Tibial artery (tissue), 4 donors: ENCODE results near the gene PLEKHG7.

Experiments
- DNase-seq, 2 donors: peaks; one replicate each; pipeline ENCODE4 v3.0.0-alpha.2; 2019
- H3K27ac ChIP-seq, 2 donors: fragments of 200-600 bp; sonication (generic) in 1 of 2; 1 replicate in 1 of 2; 2 replicates in 1 of 2; pipeline ENCODE4 v1.5.1; 2018 to 2019; ENCODE audit warnings: mild to moderate bottlenecking in 1 of 2
- H3K27me3 ChIP-seq, 2 donors: fragments of 200-600 bp; sonication (generic) in 1 of 2; one replicate each; pipeline versions ENCODE4 v1.5.1 to v1.6.0; 2016 to 2019
- H3K36me3 ChIP-seq, 3 donors: fragments of 200-600 bp; sonication (generic) in 2 of 3; one replicate each; pipeline ENCODE4 v1.5.1; 2016 to 2019; ENCODE audit warnings: mild to moderate bottlenecking in 2 of 3
- H3K4me1 ChIP-seq, 4 donors: fragments of 200-600 bp; sonication (generic) in 2 of 4; 1 replicate in 3 of 4; 2 replicates in 1 of 4; pipeline ENCODE4 v1.5.1; 2016 to 2019
- H3K4me3 ChIP-seq, 2 donors: fragments of 200-600 bp; sonication (generic) in 1 of 2; 1 replicate in 1 of 2; 2 replicates in 1 of 2; pipeline ENCODE4 v1.5.1; 2018 to 2019; ENCODE audit warnings: mild to moderate bottlenecking in 2 of 2
- H3K9me3 ChIP-seq, 3 donors: fragments of 200-600 bp; sonication (generic) in 1 of 3; one replicate each; pipeline ENCODE4 v1.5.1; 2016 to 2019
- intact Hi-C: fragments of 100-400 bp; cut with DNase I; formaldehyde crosslinking; loops from one replicate; pipeline ENCODE4 v1.15.0; 2023; ENCODE audit warnings: low total_unique reads
- TF ChIP-seq, protein P1 (sequence below), 2 experiments: fragments of 200-600 bp in 1 of 2; fragments of 450-650 bp in 1 of 2; IDR thresholded peaks; one replicate each; pipeline ENCODE4 v1.5.1; 2017 to 2019; ENCODE audit warnings: antibody characterized with exemption in 2 of 2, mild to moderate bottlenecking in 1 of 2, moderate library complexity in 1 of 2

Gene PLEKHG7

DNA sequence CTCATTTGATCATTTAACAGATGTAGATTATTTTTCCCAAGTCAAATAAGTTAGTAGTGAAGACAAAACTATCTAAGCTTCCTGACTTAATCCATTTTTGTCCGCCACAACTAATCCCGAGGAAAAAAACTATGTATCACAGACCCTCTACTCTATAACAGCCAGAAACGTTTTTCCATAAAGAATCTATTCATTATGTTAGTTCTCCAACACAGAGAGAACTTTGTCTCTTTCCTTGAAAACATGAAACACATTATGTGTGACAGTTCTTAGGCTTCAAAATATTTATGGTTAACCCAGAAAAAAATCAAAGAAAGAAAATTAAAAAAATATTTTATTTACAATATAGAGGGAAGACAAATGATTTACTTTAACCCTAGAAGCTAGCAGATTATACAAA, 100.1 kb downstream of the PLEKHG7 start:
- peaks cover 44 to 53% (median 44%) of the 10 kb centered on the region in 3 donors for H3K36me3 ChIP-seq
- TF ChIP-seq, protein P1, sequence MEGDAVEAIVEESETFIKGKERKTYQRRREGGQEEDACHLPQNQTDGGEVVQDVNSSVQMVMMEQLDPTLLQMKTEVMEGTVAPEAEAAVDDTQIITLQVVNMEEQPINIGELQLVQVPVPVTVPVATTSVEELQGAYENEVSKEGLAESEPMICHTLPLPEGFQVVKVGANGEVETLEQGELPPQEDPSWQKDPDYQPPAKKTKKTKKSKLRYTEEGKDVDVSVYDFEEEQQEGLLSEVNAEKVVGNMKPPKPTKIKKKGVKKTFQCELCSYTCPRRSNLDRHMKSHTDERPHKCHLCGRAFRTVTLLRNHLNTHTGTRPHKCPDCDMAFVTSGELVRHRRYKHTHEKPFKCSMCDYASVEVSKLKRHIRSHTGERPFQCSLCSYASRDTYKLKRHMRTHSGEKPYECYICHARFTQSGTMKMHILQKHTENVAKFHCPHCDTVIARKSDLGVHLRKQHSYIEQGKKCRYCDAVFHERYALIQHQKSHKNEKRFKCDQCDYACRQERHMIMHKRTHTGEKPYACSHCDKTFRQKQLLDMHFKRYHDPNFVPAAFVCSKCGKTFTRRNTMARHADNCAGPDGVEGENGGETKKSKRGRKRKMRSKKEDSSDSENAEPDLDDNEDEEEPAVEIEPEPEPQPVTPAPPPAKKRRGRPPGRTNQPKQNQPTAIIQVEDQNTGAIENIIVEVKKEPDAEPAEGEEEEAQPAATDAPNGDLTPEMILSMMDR (IDR thresholded peaks at IDR 0.05): no peak
- H3K27me3 ChIP-seq: no peaks in the 10 kb centered on the region
- no peak overlapping the region for H3K4me3 ChIP-seq
- H3K27ac ChIP-seq: no peak overlapping the region
- no peak for DNase-seq
- H3K9me3 ChIP-seq: peaks cover 0 to 4% (median 0%) of the 10 kb centered on the region in 3 donors
- no peaks in the 10 kb centered on the region for H3K4me1 ChIP-seq
- intact Hi-C loops: no loop called here

DNA sequence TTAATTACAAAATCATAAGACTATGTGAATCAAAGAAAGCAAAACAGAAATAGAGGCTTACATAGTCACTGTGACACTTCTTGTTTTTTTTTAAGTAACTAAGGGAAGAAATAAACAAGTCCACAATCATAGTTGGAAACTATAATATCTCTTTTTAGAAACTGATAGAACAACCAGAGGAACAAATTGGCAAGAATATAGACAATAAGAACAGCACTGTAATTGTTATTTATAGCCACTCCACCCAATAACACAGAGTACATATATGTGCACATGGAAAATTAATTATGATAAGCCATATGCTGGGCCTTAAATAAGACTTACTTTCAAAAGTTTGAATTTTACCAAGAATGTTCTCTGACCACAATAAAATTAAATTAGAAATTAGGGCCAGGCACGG, 101.1 kb downstream of the PLEKHG7 start:
- Histone ChIP-seq H3K27ac (no peak overlapping the region), H3K27me3 (no peaks in the 10 kb centered on the region), H3K9me3 (peaks cover 0 to 4% (median 0%) of the 10 kb centered on the region in 3 donors), H3K36me3 (peaks cover 35 to 54% (median 40%) of the 10 kb centered on the region in 3 donors), H3K4me3 (no peak overlapping the region), H3K4me1 (no peaks in the 10 kb centered on the region)
- intact Hi-C loops: no loop called here
- no peak for DNase-seq
- TF ChIP-seq, protein P1 (IDR thresholded peaks at IDR 0.05): no peak

DNA sequence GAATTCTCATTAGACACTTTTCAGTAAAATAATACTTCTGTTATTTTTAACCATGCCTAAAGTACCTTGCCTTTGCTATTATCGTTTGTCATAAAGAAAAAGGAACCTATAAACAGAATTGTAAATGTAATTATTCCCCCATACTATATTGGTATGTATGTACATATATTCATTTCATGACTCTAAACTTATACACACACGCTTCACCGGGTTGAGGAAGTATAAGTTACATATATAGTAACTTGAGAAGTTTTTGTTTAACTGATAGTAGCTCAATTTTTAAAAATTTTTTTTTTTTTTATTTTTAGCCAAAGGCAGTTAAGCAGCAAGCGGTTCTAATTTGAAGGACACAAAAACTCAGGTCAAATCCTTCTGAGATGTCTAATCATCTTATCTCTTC, 107.6 kb downstream of the PLEKHG7 start:
- Histone ChIP-seq H3K27me3 (no peaks in the 10 kb centered on the region), H3K9me3 (peaks cover 0 to 4% (median 0%) of the 10 kb centered on the region in 3 donors), H3K27ac (no peak overlapping the region), H3K36me3 (peaks cover 24 to 48% (median 26%) of the 10 kb centered on the region in 3 donors), H3K4me3 (no peak overlapping the region), H3K4me1 (no peaks in the 10 kb centered on the region)
- TF ChIP-seq, protein P1 (IDR thresholded peaks at IDR 0.05): no peak
- DNase-seq: no peak
- intact Hi-C loops: no loop called here

DNA sequence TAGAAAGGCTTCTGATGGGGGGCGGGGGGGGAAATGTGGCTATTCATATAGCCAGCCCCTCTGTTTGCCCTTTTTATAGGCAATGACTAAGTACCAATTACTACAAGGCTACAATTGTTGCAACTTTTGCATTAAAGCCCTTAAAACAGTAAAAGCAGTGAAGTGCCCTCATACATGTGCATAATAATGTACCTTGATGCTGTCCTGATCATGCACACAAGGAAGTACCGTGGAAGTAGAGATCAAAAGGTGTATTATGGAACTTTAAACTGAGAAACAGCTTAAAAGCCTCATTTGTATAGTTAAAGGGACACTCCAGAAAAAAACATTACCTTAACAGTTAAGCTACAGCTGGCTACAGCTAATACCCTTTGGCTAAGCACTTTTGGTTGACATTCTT, 111.8 kb downstream of the PLEKHG7 start:
- no peak overlapping the region for H3K27ac ChIP-seq
- H3K27me3 ChIP-seq: no peaks in the 10 kb centered on the region
- peaks cover 17 to 34% (median 27%) of the 10 kb centered on the region in 3 donors for H3K36me3 ChIP-seq
- H3K9me3 ChIP-seq: no peaks in the 10 kb centered on the region
- intact Hi-C loops: no loop called here
- TF ChIP-seq, protein P1 (IDR thresholded peaks at IDR 0.05): no peak
- no peaks in the 10 kb centered on the region for H3K4me1 ChIP-seq
- DNase-seq: no peak
- H3K4me3 ChIP-seq: no peak overlapping the region

DNA sequence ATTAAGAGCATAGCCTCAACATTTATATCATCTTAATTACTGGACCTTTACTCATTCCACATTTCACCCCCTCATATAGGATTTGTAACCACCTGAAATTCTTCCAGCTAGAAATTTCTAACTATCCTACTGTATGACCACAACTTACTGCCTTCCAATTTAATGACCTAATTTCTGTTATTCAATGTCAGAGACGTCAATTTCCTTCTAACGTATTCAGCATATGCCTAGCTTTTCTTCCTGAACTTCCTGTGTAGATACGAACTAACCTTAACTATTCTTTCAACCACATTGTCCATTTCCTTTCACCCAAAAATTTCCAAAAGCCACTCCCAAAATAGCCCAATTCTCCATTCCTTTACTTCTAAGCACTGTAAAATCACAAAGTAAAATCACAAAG, 118.4 kb downstream of the PLEKHG7 start:
- no peaks in the 10 kb centered on the region for H3K4me1 ChIP-seq
- intact Hi-C loops: no loop called here
- no peak overlapping the region for H3K4me3 ChIP-seq
- no peak overlapping the region for H3K27ac ChIP-seq
- no peaks in the 10 kb centered on the region for H3K9me3 ChIP-seq
- no peak for DNase-seq
- peaks cover 28 to 32% (median 29%) of the 10 kb centered on the region in 3 donors for H3K36me3 ChIP-seq
- H3K27me3 ChIP-seq: no peaks in the 10 kb centered on the region
- TF ChIP-seq, protein P1 (IDR thresholded peaks at IDR 0.05): no peak
